ENCODE measurements around the gene C7orf57.

Gene C7orf57

DNA sequence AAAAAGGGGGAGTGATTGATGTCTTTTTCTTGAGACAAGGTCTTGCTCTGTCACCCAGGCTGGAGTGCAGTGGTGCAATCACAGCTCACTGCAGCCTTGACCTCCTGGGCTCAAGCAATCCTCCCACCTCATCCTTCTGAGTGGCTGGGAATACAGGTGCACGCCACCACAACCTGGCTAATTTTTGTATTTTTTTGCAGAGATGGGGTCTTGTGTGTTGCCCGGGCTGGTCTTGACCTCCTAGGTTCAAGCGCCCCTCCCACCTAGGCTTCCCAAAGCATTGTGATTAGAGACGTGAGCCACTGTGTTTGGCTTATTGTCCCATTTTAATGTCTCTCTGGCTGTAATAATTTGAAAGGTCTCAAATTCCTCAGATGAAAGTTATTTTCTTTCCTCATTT lies 75.5 kb downstream of the C7orf57 start:
- no peak for DNase-seq
